Activated T-helper 1 cell treated with anti-CD3 and anti-CD28 coated beads, Interleukin-2, amount 50 U/mL, for 16 hours (primary cell): Measurements from ENCODE around the gene MFNG.

Experiments used
- DNase-seq, 2 donors: peaks; one replicate each; pipeline ENCODE4 v3.0.0-alpha.2; 2020; ENCODE audit warnings: low read depth in 1 of 2, low spot score in 1 of 2

MFNG gene

GRCh38 chr22:37454857-37455686 is 31.1 kb downstream of the MFNG start:
- no peak for DNase-seq

- DNase-seq = no peak
Measured at GRCh38 chr22:37453696-37454095, 32.5 kb downstream of the MFNG start.

- DNase-seq = no peak
Measured at GRCh38 chr22:37451218-37451617, 35.0 kb downstream of the MFNG start.

- DNase-seq = no peak
Measured at GRCh38 chr22:37449331-37450001, 36.7 kb downstream of the MFNG start.

- no peak for DNase-seq
Measured at GRCh38 chr22:37448516-37449127, 37.6 kb downstream of the MFNG start.

- DNase-seq = no peak
Measured at GRCh38 chr22:37445501-37445900, 40.7 kb downstream of the MFNG start.

GRCh38 chr22:37443977-37444376 is 42.2 kb downstream of the MFNG start:
- no peak for DNase-seq

- DNase-seq = no peak
Measured at GRCh38 chr22:37443086-37443485, 43.1 kb downstream of the MFNG start.

GRCh38 chr22:37442537-37442936 is 43.6 kb downstream of the MFNG start:
- no peak for DNase-seq

- DNase-seq = no peak
Measured at GRCh38 chr22:37442135-37442534, 44.0 kb downstream of the MFNG start.

- DNase-seq = no peak
Measured at GRCh38 chr22:37440875-37441274, 45.3 kb downstream of the MFNG start.

- DNase-seq = no peak
Measured at GRCh38 chr22:37439347-37439746, 46.8 kb downstream of the MFNG start.

- DNase-seq = no peak
Measured at GRCh38 chr22:37435970-37436603, 50.1 kb downstream of the MFNG start.

GRCh38 chr22:37433786-37434185 is 52.4 kb downstream of the MFNG start:
- no peak for DNase-seq

- no peak for DNase-seq
Measured at GRCh38 chr22:37432708-37433054, 53.5 kb downstream of the MFNG start.

GRCh38 chr22:37431801-37432707 is 54.1 kb downstream of the MFNG start:
- DNase-seq = no peak

- no peak for DNase-seq
Measured at GRCh38 chr22:37431366-37431765, 54.8 kb downstream of the MFNG start.

GRCh38 chr22:37430941-37431340 is 55.2 kb downstream of the MFNG start:
- no peak for DNase-seq

- peak; percentile 19 to 38 for DNase-seq
Measured at GRCh38 chr22:37428649-37429586, 57.3 kb downstream of the MFNG start.
